CD4-positive, alpha-beta T cell treated with Interleukin-15 for 1 hour (primary cell): ENCODE data around the gene CLCA1.

ENCODE experiments used
- DNase-seq: peaks from one replicate; pipeline ENCODE4 v3.0.0-alpha.2; 2020

The CLCA1 gene

DNA sequence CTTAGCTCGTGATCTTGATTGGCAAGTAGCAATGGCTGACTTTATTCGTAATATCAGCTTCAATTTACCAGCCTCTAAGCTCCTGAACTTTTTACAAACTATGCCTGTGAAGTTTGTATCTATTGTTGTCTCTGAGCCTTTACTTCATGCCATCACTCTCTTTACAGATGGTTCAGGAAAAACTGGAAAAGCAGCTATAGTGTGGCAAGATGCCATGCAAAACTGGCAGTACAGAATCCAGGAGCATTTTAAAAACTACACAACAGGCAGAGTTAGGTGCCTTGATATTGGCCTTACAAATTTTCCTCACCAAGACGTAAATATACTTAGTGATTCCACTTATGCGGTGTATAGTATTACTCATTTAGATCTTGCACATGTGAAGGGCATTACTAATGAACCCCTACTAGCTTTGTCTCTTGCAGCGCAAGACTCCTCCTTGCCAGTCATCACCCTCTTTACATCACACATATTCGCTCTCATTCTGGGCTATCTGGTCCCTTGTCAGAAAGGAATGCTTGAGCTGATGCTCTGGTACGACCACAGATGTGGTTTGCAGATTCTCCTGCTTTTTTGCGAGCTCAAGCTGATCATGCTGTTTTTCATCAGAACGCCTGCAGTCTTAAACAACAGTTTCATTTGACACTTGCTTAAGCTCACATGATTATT lies 36.3 kb downstream of the CLCA1 start:
- no peak for DNase-seq

DNA sequence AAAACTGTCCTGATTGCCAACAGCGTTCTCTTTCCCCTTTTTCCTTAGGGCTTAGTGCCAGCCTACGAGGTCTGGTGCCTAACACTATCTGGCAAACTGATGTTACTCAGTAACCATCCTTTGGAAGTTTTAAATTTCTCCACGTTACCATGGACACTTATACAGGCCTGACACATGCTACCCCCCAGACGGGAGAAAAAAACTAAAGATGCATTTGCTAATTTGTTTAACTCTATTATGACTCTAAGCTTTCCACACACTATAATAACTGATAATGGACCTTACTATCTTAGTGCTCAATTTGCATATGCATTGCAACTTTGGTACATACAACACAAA lies 36.8 kb downstream of the CLCA1 start:
- no peak for DNase-seq

GRCh38 chr1:86507935-86508582 lies 39.3 kb downstream of the CLCA1 start:
- no peak for DNase-seq

DNA sequence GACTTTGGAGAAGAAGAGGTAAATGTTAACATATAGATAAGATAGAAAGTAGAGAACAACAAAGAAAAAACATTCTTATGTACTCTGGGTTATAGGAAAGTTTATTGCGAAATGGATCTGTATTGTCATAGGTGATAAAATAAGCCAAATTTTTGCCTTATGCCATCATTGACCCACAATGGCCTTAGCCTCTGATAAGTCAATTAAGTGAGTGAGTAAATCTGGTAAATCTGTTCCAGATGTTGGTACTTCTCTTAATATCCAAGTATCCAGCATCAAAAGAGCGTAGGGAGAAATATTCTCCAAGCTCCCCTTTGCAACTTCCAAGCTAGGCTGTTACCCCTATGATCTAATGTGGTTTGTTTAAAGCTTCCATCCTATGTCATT lies 39.8 kb downstream of the CLCA1 start:
- no peak for DNase-seq

GRCh38 chr1:86515597-86515996 lies 46.9 kb downstream of the CLCA1 start:
- DNase-seq, result no peak

DNA sequence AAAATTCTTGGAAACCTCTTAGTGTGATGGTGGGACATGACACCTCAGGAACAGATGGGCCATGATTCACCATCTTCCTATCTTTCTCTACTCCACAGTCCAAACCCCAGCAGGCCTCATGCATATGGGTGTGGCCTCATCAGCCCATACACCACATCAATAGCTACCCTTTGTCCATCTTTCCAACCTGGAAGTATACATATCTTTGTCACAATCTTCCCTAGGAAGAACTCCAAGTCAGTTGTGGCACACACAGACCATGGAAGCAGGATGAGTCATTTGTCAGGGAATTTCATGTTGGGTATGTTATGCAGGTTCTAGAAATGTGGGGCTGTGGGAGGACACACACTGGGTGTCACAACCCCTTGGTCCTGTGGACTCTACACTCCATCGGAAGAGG lies 47.6 kb downstream of the CLCA1 start:
- no peak for DNase-seq

GRCh38 chr1:86517336-86517735 lies 48.6 kb downstream of the CLCA1 start:
- DNase-seq, result no peak

DNA sequence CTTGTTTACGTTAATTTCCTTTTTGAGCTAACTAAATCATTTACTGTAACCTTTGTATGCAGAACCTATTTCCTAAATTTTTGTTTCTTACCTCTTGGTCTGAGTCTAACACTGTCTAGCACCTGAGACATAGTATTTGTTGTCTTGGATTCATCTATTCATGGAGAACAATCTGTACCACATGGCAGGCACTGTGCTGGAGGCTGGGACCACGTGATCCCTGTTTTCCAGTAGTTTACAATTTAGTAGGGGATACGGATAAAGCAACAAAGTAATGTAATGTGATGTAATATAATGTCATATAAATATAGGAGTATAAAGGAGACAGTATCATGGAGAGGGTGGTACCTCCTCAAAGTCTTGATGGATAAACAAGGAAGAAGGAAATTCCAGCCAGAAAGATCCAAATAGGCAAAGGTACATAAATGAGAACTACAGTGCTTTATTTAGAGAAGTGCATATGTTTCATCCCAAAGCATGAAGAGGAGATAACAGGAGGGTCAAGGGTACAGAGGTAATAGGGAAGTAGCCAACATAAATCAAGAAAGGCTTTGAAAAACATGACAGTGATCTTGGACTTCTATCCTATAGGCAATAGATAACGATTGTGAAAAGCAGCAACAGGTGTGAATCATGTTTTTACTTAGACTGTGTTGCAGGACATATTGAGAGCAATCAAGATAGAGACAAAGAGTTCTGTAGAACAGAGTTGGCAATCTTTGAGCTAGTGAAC lies 52.2 kb downstream of the CLCA1 start:
- no peak for DNase-seq

DNA sequence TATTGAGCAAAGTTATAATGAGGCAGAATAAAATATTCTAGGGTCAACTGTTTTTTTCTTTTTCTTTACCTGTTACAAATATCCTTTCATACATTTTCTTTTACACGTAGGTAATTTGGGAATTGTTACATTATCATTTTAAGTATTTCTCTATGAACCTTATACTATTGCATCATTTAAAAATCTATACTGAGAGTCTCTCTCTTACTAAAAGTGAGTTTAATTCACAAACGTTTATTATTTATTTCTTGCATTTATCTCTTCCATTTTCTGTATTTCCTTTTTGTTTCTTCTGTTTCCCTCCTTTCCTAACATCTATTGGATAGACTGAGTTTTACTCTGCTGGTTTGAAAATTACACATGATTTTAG lies 52.8 kb downstream of the CLCA1 start:
- no peak for DNase-seq

- DNase-seq, result no peak
These were observed 53.5 kb downstream of the CLCA1 start for GRCh38 chr1:86522240-86522639.

GRCh38 chr1:86523670-86524354 lies 55.1 kb downstream of the CLCA1 start:
- DNase-seq, result no peak

DNA sequence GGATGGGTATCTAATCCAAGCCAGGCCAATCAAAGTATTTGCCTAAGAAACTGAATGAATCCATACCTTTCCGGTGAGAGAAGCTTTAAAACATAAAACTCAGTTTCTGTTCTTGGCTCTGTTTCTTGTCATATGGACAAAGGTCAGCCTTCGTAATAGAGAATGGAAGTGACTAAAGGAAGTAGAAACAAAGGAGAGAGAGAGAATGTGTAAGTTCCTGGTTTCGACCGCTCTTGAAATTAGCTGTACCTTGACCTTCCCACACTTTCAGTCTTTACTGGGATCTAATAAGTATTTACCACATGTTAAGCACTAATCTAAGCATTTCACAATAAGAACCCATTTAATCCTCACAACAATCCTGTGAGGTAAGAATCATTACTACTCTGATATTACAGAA lies 58.6 kb downstream of the CLCA1 start:
- no peak for DNase-seq

DNA sequence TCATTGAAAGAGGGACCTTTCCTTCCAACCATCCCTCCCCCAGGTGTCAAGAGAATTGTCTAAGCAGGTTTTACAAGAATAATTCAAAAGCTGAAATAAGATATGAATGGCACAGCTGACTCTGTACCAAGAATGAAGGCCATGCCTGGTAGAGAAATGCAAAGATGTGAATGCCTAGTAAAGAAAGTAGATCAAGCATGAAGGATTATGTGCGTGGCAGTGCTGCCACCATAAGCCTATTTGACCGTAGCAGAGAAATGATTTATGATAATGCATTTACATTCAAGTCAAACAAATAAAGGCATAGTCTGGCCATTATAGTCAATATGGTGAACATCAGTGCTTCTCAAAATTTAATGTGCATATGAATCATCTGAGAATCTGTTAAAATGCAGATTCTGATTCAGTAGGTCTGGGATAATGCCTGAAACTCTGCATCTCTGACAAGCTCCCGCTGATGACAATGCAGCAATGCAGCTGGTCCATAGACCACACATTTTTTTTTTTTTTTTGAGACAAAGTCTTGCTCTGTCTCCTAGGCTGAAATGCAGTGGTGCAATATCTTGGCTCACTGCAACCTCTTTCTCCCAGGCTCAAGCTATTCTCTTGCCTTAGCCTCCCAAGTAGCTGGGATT lies 61.6 kb downstream of the CLCA1 start:
- DNase-seq, result no peak

- no peak for DNase-seq
These were observed 69.4 kb downstream of the CLCA1 start for GRCh38 chr1:86537928-86538695.

DNA sequence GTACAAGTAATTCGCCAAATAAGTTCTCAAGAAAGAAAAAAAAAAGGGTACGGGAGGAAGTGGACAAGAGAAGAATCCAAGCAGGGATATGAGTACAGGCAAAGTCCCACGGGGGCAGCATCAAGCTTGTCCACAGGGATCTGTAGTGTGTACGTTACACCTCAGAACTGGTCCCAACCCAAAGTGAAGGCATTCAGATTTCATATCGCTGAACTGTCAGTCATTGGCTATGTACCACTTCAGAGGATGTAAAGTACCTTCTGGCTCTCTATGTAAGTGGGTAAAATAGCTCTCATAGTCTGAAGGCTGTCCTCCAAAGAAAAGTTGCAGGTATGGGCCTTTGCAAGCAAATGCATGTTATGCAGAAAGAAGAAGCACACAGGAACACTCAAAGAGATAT lies 70.0 kb downstream of the CLCA1 start:
- no peak for DNase-seq

- DNase-seq, result no peak
These were observed 73.1 kb downstream of the CLCA1 start for GRCh38 chr1:86541859-86542258.

DNA sequence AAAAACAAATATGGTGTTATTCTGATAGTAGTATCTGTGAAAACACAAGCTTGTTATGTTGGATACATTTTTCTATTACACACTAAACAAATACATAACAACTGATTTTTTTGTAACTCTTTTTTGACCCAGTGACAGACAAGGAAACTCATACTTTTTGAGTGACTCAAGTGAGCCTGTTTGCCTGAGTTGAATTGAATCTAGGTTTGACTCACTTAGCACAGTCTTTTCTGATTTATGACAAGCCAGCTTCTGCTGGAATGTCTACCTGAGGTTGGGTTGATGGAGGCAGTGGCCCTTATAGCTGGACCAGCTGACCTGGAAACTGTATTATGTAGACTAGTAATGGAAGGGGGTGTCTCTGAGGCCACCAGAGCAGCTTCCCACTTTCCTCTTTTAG lies 73.9 kb downstream of the CLCA1 start:
- DNase-seq, result no peak

GRCh38 chr1:86546787-86547221 lies 78.1 kb downstream of the CLCA1 start, which contains the start of gene CLCA4:
TSS of gene CLCA4 (plus strand) at chr1:86547078. CDS start at chr1:86547120, 42 bp downstream.
- no peak for DNase-seq

GRCh38 chr1:86548839-86549238 lies 80.1 kb downstream of the CLCA1 start:
- no peak for DNase-seq
